ENCODE measurements around the gene DENND6A. TPM values are rescaled to one million over a fixed set of nuclear protein-coding genes. Genes with fewer than 3 reads are reported as not detected.

DENND6A gene
- total RNA-seq, 2 donors from 2014 or later: 34.0 to 42.0 TPM

GRCh38 chr3:57688291-57688690, 4.6 kb downstream of the DENND6A start:
- no peaks in the 10 kb centered on the region for H3K36me3 ChIP-seq
- peaks cover 30 to 50% of the 10 kb centered on the region in 2 donors for H3K4me1 ChIP-seq (ENCODE audit: control insufficient read depth in 1 of 2, low read depth in 2 of 2)
- ATAC-seq (ENCODE audit: insufficient number of reproducible peaks, low FRiP score, low read depth): no peak

GRCh38 chr3:57683286-57683685, 9.6 kb downstream of the DENND6A start:
- no peaks in the 10 kb centered on the region for H3K27me3 ChIP-seq (replicated peaks; ENCODE audit: insufficient read depth)
- peaks cover 3% of the 10 kb centered on the region for H3K36me3 ChIP-seq
- no peak overlapping the region for H3K4me3 ChIP-seq
- H3K9me3 ChIP-seq: no peaks in the 10 kb centered on the region
- DNase-seq (ENCODE audit: low spot score) (no peak), ATAC-seq (ENCODE audit: insufficient number of reproducible peaks, low FRiP score, low read depth) (no peak)
- TF ChIP-seq CTCF (IDR thresholded peaks at IDR 0.05): no peak
- peaks cover 8 to 35% of the 10 kb centered on the region in 2 donors for H3K4me1 ChIP-seq (ENCODE audit: control insufficient read depth in 1 of 2, low read depth in 2 of 2)
- H3K27ac ChIP-seq: no peak overlapping the region

More at GRCh38 chr3:57688291-57688690, 4.6 kb downstream of the DENND6A start:
- DNase-seq (ENCODE audit: low spot score): no peak
- no peaks in the 10 kb centered on the region for H3K9me3 ChIP-seq
- no peak overlapping the region for H3K4me3 ChIP-seq
- no peak for TF ChIP-seq CTCF (IDR thresholded peaks at IDR 0.05)
- H3K27ac ChIP-seq: no peak overlapping the region
- H3K27me3 ChIP-seq (replicated peaks; ENCODE audit: insufficient read depth): no peaks in the 10 kb centered on the region

- Histone ChIP-seq H3K36me3 (peaks cover 3% of the 10 kb centered on the region), H3K9me3 (no peaks in the 10 kb centered on the region), H3K4me1 (ENCODE audit: control insufficient read depth in 1 of 2, low read depth in 2 of 2) (peaks cover 6 to 25% of the 10 kb centered on the region in 2 donors), H3K27me3 (replicated peaks; ENCODE audit: insufficient read depth) (no peaks in the 10 kb centered on the region), H3K4me3 (no peak overlapping the region), H3K27ac (no peak overlapping the region)
- DNase-seq (ENCODE audit: low spot score) (no peak), ATAC-seq (ENCODE audit: insufficient number of reproducible peaks, low FRiP score, low read depth) (no peak)
- no peak for TF ChIP-seq CTCF (IDR thresholded peaks at IDR 0.05)
Measured at GRCh38 chr3:57682284-57682683, 10.6 kb downstream of the DENND6A start.

GRCh38 chr3:57681691-57682090, 11.2 kb downstream of the DENND6A start:
- Histone ChIP-seq H3K4me1 (ENCODE audit: control insufficient read depth in 1 of 2, low read depth in 2 of 2) (peaks cover 6 to 19% of the 10 kb centered on the region in 2 donors), H3K27me3 (replicated peaks; ENCODE audit: insufficient read depth) (no peaks in the 10 kb centered on the region)

GRCh38 chr3:57680046-57680445, 12.8 kb downstream of the DENND6A start:
- no peaks in the 10 kb centered on the region for H3K9me3 ChIP-seq
- H3K27me3 ChIP-seq (replicated peaks; ENCODE audit: insufficient read depth): no peaks in the 10 kb centered on the region
- H3K4me3 ChIP-seq: no peak overlapping the region
- TF ChIP-seq CTCF (IDR thresholded peaks at IDR 0.05): no peak
- H3K4me1 ChIP-seq (ENCODE audit: control insufficient read depth in 1 of 2, low read depth in 2 of 2): peaks cover 0 to 24% of the 10 kb centered on the region in 2 donors
- no peak for ATAC-seq (ENCODE audit: insufficient number of reproducible peaks, low FRiP score, low read depth)
- H3K36me3 ChIP-seq: peaks cover 3% of the 10 kb centered on the region
- H3K27ac ChIP-seq: no peak overlapping the region
- DNase-seq (ENCODE audit: low spot score): no peak

More at GRCh38 chr3:57681691-57682090, 11.2 kb downstream of the DENND6A start:
- no peak overlapping the region for H3K27ac ChIP-seq
- DNase-seq (ENCODE audit: low spot score) (no peak), ATAC-seq (ENCODE audit: insufficient number of reproducible peaks, low FRiP score, low read depth) (no peak)
- H3K4me3 ChIP-seq: no peak overlapping the region
- H3K9me3 ChIP-seq: no peaks in the 10 kb centered on the region
- peaks cover 3% of the 10 kb centered on the region for H3K36me3 ChIP-seq
- TF ChIP-seq CTCF (IDR thresholded peaks at IDR 0.05): no peak
